Nephron progenitor cell (in vitro differentiated cells): Measurements from ENCODE around the gene TRAPPC14.

Experiments
- DNase-seq: peaks from one replicate; pipeline ENCODE4 v3.0.0; 2021
- H3K27ac Mint-ChIP-seq: 2 replicates; pipeline ENCODE4 v1.8.0; 2021; ENCODE audit warnings: mild to moderate bottlenecking, moderate library complexity, mixed read lengths
- H3K27me3 Mint-ChIP-seq: 2 replicates; pipeline ENCODE4 v1.8.0; 2021; ENCODE audit warnings: mild to moderate bottlenecking, low read depth, mixed read lengths; ENCODE audit not compliant: poor library complexity
- H3K36me3 Mint-ChIP-seq: 2 replicates; pipeline ENCODE4 v1.8.0; 2021; ENCODE audit warnings: low read depth, mixed read lengths
- H3K4me1 Mint-ChIP-seq: 2 replicates; pipeline ENCODE4 v1.8.0; 2021; ENCODE audit warnings: mixed read lengths
- H3K4me3 Mint-ChIP-seq: 2 replicates; pipeline ENCODE4 v1.8.0; 2021; ENCODE audit warnings: mild to moderate bottlenecking, moderate library complexity, mixed read lengths
- H3K9me3 Mint-ChIP-seq: 2 replicates; pipeline ENCODE4 v1.8.0; 2021; ENCODE audit warnings: mild to moderate bottlenecking, moderate library complexity, mixed read lengths
- CTCF ChIP-seq: fragments of 200-600 bp; sonication (generic); IDR thresholded peaks from 2 replicates; pipeline ENCODE4 v1.5.0; 2021; ENCODE audit warnings: antibody characterized with exemption

TRAPPC14 gene

GRCh38 chr7:100126931-100127865 is 31.3 kb downstream of the TRAPPC14 start, which contains the start of gene MBLAC1:
Gene MBLAC1, plus strand, starts transcription at chr7:100126967. Its CDS starts 429 bp downstream, at chr7:100127396.
- H3K4me3 Mint-ChIP-seq = peak within 1 kb of the TSS; percentile 95
- TF ChIP-seq CTCF = no peak
- peaks cover 33% of the 10 kb centered on the region for H3K4me1 Mint-ChIP-seq
- H3K27me3 Mint-ChIP-seq = peaks cover 17% of the 10 kb centered on the region
- peak within 1 kb of the TSS; percentile 99 for H3K27ac Mint-ChIP-seq
- H3K9me3 Mint-ChIP-seq = no peaks in the 10 kb centered on the region
- peaks cover 17% of the 10 kb centered on the region for H3K36me3 Mint-ChIP-seq
- DNase-seq = peak; percentile 91

DNA sequence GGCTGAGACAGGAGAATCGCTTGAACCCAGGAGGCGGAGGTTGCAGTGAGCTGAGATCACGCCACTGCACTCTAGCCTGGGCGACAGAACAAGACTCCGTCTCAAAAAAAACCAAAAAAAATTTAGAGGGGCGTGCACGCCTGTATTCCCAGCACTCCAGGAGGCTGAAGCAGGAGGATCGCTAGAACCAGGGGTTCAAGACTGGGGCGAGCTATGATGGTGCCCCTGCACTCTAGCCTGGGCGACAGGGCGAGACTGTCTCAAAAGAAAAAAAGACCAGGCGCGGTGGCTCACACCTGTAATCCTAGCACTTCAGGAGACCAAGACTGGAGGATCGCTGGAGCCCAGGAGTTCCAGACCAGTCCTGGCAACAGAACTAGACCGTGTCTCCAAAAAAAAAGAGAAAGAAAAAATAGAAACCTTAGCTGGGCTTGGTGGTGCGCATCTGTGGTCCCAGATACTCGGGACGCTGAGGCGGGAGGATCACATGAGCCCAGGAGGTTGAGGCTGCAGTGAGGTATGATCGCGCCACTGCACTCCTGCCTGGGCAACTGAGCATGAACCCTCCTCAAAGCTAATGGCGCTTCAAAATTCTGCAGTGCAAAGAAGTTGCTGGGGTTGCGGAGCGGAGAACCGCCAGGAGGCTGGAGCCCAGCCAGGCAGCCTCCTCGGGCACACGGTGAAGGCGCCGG is 32.1 kb downstream of the TRAPPC14 start:
- no peak for TF ChIP-seq CTCF
- H3K27me3 Mint-ChIP-seq = peaks cover 14% of the 10 kb centered on the region
- peaks cover 17% of the 10 kb centered on the region for H3K36me3 Mint-ChIP-seq
- H3K9me3 Mint-ChIP-seq = no peaks in the 10 kb centered on the region
- H3K4me1 Mint-ChIP-seq = peaks cover 35% of the 10 kb centered on the region
- peak overlapping the region; percentile 95 for H3K4me3 Mint-ChIP-seq
- peak overlapping the region; percentile 99 for H3K27ac Mint-ChIP-seq
- no peak for DNase-seq

DNA sequence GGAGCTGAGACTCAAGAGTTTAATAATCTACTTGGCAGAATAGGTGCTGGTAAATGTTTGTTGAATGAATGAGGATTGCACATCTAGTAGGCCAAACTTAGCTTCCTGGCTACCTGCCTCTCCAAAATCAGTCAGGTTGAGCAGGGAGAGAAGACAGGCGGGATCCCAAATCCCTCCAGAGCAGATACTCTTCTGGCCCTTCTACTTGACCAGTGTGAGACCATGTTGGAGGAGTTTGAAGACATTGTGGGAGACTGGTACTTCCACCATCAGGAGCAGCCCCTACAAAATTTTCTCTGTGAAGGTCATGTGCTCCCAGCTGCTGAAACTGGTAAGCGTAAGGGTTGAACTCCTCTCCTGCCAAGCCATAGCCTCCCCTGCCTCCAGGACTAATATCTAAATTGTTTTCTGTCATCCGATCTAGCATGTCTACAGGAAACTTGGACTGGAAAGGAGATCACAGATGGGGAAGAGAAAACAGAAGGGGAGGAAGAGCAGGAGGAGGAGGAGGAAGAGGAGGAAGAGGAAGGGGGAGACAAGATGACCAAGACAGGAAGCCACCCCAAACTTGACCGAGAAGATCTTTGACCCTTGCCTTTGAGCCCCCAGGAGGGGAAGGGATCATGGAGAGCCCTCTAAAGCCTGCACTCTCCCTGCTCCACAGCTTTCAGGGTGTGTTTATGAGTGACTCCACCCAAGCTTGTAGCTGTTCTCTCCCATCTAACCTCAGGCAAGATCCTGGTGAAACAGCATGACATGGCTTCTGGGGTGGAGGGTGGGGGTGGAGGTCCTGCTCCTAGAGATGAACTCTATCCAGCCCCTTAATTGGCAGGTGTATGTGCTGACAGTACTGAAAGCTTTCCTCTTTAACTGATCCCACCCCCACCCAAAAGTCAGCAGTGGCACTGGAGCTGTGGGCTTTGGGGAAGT is 34.0 kb downstream of the TRAPPC14 start:
- no peak for TF ChIP-seq CTCF
- Mint-ChIP-seq H3K36me3 (peaks cover 17% of the 10 kb centered on the region), H3K9me3 (no peaks in the 10 kb centered on the region), H3K27ac (peak overlapping the region; percentile 50), H3K4me3 (peak overlapping the region; percentile 7), H3K4me1 (peaks cover 47% of the 10 kb centered on the region), H3K27me3 (peaks cover 11% of the 10 kb centered on the region)
- DNase-seq = no peak

DNA sequence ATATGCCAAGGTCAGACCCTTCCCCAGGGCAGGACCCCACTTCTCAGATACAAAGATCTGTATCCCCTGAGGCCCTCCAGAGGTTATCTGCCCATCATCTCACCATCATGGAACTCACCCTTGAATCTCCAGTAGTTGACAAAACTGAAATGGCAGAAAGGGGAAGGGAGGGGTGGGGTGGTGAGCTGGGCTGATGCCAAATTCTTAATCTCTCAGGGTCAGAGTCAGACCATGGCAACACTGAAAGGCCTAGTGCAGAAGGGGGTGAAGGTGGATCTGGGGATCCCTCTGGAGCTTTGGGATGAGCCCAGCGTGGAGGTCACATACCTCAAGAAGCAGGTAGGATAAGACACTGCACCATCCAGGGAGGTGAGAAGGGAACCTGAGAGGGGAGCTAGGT is 36.0 kb downstream of the TRAPPC14 start:
- TF ChIP-seq CTCF = no peak
- H3K4me1 Mint-ChIP-seq = peaks cover 51% of the 10 kb centered on the region
- peaks cover 3% of the 10 kb centered on the region for H3K27me3 Mint-ChIP-seq
- H3K27ac Mint-ChIP-seq = peak overlapping the region; percentile 57
- peaks cover 17% of the 10 kb centered on the region for H3K36me3 Mint-ChIP-seq
- H3K4me3 Mint-ChIP-seq = no peak overlapping the region
- no peaks in the 10 kb centered on the region for H3K9me3 Mint-ChIP-seq
- no peak for DNase-seq

GRCh38 chr7:100122067-100122466 is 36.5 kb downstream of the TRAPPC14 start:
- Mint-ChIP-seq H3K36me3 (peaks cover 17% of the 10 kb centered on the region), H3K9me3 (no peaks in the 10 kb centered on the region), H3K4me1 (peaks cover 51% of the 10 kb centered on the region), H3K27me3 (peaks cover 3% of the 10 kb centered on the region), H3K27ac (no peak overlapping the region), H3K4me3 (no peak overlapping the region)
- no peak for DNase-seq
- TF ChIP-seq CTCF = no peak
